ENCODE data around the gene RPL3.

GRCh38 chr22:39308614-39309363 lies 10.6 kb downstream of the RPL3 start:
- TF ChIP-seq SUZ12 (IDR thresholded peaks at IDR 0.05), result no peak
- no peak for TF ChIP-seq FOXA1 (IDR thresholded peaks at IDR 0.05)
- TF ChIP-seq HDGF (IDR thresholded peaks at IDR 0.05; ENCODE audit: borderline replicate concordance), result no peak
- no peak for TF ChIP-seq ELF4 (IDR thresholded peaks at IDR 0.05)
- TF ChIP-seq TARDBP (IDR thresholded peaks at IDR 0.05), result no peak
- TF ChIP-seq NFRKB (IDR thresholded peaks at IDR 0.05), result no peak

All from HEK293T (cell line).